ENCODE measurements around the gene ATP1A1. TPM values are rescaled to one million over a fixed set of nuclear protein-coding genes. Genes with fewer than 3 reads are reported as not detected.

The ATP1A1 gene
- total RNA-seq, 4 donors from 2014 or later = 770 to 1,450 (median 1,316) TPM

DNA sequence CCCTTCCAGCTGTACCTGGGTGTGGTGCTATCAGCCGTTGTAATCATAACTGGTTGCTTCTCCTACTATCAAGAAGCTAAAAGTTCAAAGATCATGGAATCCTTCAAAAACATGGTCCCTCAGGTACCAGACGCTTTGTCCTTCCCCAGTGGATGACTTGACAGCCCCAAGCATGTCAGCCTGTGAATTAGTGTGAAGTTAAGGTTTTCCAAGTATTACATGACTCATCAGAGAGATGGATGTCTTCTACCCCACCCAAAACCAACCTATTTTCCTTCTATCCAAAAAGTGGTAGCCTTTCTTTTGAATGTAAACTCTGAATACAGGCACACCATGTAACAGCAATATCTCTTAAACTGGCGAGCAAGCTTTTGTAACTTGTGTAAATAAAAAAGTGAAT, 15.1 kb downstream of the ATP1A1 start:
- TF ChIP-seq, protein P1, sequence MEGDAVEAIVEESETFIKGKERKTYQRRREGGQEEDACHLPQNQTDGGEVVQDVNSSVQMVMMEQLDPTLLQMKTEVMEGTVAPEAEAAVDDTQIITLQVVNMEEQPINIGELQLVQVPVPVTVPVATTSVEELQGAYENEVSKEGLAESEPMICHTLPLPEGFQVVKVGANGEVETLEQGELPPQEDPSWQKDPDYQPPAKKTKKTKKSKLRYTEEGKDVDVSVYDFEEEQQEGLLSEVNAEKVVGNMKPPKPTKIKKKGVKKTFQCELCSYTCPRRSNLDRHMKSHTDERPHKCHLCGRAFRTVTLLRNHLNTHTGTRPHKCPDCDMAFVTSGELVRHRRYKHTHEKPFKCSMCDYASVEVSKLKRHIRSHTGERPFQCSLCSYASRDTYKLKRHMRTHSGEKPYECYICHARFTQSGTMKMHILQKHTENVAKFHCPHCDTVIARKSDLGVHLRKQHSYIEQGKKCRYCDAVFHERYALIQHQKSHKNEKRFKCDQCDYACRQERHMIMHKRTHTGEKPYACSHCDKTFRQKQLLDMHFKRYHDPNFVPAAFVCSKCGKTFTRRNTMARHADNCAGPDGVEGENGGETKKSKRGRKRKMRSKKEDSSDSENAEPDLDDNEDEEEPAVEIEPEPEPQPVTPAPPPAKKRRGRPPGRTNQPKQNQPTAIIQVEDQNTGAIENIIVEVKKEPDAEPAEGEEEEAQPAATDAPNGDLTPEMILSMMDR (IDR thresholded peaks at IDR 0.05) = no peak
- no peak for TF ChIP-seq POLR2A (IDR thresholded peaks at IDR 0.05)
- H3K27me3 ChIP-seq = no peaks in the 10 kb centered on the region
- H3K27ac ChIP-seq = peak overlapping the region in 2 of 3 donors; percentile 27 to 75
- no peak for DNase-seq
- intact Hi-C loops (cut with DNase I) = no loop called here
- H3K4me1 ChIP-seq = peaks cover 42 to 46% of the 10 kb centered on the region in 2 donors
- no peak overlapping the region for H3K4me3 ChIP-seq (replicated peaks in 1 of 3)
- no peaks in the 10 kb centered on the region for H3K9me3 ChIP-seq
- H3K36me3 ChIP-seq = peaks cover 74 to 75% of the 10 kb centered on the region in 2 donors
- WGBS, 2 donors = 89 to 93% methylated on average over 3 of the region's 3 CpGs

DNA sequence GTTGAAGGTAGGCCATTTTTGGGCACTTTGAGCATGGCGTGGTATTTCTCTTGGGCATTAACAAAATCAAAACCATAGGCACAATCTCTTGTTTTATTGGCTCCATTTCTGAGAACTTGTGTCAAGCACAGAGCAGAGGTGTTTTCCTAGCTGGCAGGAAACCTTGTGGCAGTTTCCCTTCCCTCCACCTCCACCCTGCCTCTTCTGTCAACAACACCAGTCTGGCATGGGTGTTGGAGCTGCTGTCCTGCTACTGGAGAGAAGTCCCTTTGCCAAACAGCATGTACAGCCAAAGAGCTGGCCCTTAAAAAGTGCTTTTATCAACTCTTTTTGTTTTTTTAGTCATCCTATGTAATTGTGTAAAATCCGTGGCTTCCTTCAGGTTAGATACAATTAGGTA, 16.0 kb downstream of the ATP1A1 start:
- H3K4me1 ChIP-seq = peaks cover 33 to 38% of the 10 kb centered on the region in 2 donors
- no peaks in the 10 kb centered on the region for H3K9me3 ChIP-seq
- intact Hi-C loops (cut with DNase I) = no loop called here
- 57 to 63% methylated on average over 2 of the region's 2 CpGs for WGBS, 2 donors
- no peaks in the 10 kb centered on the region for H3K27me3 ChIP-seq
- TF ChIP-seq, protein P1 (IDR thresholded peaks at IDR 0.05) = no peak
- TF ChIP-seq POLR2A (IDR thresholded peaks at IDR 0.05) = no peak
- peak overlapping the region in 2 of 3 donors; percentile 27 to 75 for H3K27ac ChIP-seq
- DNase-seq = peak in 1 of 2 donors; percentile 34
- no peak overlapping the region for H3K4me3 ChIP-seq (replicated peaks in 1 of 3)
- H3K36me3 ChIP-seq = peaks cover 83% of the 10 kb centered on the region in 2 donors

DNA sequence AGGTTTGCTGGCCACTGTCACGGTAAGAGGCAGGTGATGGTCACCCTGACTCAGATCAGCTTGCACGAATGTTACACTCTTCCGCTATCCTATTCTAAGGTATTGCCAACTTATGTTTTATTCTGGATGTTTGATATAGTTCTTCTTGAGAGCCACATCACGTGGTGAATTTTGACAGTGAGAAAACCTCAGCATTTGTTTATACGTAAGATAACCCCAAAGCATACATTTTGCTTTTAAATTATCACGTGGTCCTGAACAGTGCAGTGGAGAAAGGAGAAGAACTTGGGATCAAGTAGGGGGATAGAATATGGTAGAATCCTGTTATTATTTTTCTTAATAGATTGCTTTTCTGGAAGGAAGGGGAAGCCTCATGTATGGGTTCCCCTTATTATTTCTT, 16.6 kb downstream of the ATP1A1 start:
- H3K27ac ChIP-seq = peak overlapping the region in 1 of 3 donors; percentile 75
- DNase-seq = no peak
- intact Hi-C loops (cut with DNase I) = no loop called here

DNA sequence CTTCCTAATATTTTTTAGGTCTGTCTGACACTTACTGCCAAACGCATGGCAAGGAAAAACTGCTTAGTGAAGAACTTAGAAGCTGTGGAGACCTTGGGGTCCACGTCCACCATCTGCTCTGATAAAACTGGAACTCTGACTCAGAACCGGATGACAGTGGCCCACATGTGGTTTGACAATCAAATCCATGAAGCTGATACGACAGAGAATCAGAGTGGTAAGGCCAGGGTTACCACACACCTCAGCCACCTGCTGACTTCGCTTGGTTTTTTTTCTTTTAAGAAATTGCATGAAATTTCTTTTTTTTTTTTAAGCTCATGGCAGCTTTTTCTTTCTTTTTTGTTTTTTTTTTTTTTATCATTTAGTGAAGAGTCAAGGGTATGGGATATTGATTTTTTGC, 17.2 kb downstream of the ATP1A1 start:
- no peak overlapping the region for H3K4me3 ChIP-seq (replicated peaks in 1 of 3)
- H3K9me3 ChIP-seq = no peaks in the 10 kb centered on the region
- H3K27ac ChIP-seq = peak overlapping the region in 1 of 3 donors; percentile 13
- no peak for DNase-seq
- no peak for TF ChIP-seq POLR2A (IDR thresholded peaks at IDR 0.05)
- TF ChIP-seq, protein P1 (IDR thresholded peaks at IDR 0.05) = no peak
- WGBS, 2 donors = 91 to 92% methylated on average over 5 of the region's 5 CpGs
- peaks cover 21 to 26% of the 10 kb centered on the region in 2 donors for H3K4me1 ChIP-seq
- intact Hi-C loops (cut with DNase I) = no loop called here
- no peaks in the 10 kb centered on the region for H3K27me3 ChIP-seq
- H3K36me3 ChIP-seq = peaks cover 87 to 90% of the 10 kb centered on the region in 2 donors

More for the DNA sequence above, 16.6 kb downstream of the ATP1A1 start:
- H3K36me3 ChIP-seq = peaks cover 87 to 89% of the 10 kb centered on the region in 2 donors
- TF ChIP-seq, protein P1 (IDR thresholded peaks at IDR 0.05) = no peak
- no peak for TF ChIP-seq POLR2A (IDR thresholded peaks at IDR 0.05)
- no peaks in the 10 kb centered on the region for H3K9me3 ChIP-seq
- no peaks in the 10 kb centered on the region for H3K27me3 ChIP-seq
- no peak overlapping the region for H3K4me3 ChIP-seq (replicated peaks in 1 of 3)
- H3K4me1 ChIP-seq = peaks cover 26 to 31% of the 10 kb centered on the region in 2 donors
- WGBS, 2 donors = 93 to 95% methylated on average over 6 of the region's 6 CpGs

DNA sequence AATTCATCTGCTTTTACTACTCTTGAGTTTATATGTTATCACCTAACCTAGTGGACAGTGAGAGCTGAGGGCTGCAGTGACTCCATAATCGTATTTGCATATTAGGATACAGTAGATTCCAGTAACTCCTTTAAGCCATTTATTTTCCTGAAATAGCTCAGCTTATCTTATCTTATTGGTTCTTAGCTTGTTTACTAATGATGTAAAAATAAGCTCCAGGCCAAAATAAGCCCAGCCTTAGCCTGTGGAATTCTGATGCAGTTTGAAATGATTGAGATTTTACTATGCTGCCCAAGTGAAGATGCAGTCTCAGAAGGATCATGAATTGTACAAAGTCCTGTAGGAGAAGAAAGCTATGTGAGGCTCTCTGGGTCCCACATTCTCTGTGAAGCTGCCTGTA, 18.1 kb downstream of the ATP1A1 start:
- TF ChIP-seq, protein P1 (IDR thresholded peaks at IDR 0.05) = no peak
- TF ChIP-seq POLR2A (IDR thresholded peaks at IDR 0.05) = no peak
- Histone ChIP-seq H3K4me3 (replicated peaks in 1 of 3) (no peak overlapping the region), H3K9me3 (no peaks in the 10 kb centered on the region), H3K36me3 (peaks cover 91 to 93% of the 10 kb centered on the region in 2 donors), H3K4me1 (peaks cover 16 to 19% of the 10 kb centered on the region in 2 donors), H3K27me3 (no peaks in the 10 kb centered on the region), H3K27ac (peak overlapping the region in 1 of 3 donors; percentile 29)
- WGBS, 2 donors = 77 to 91% methylated on average over 1 of the region's 1 CpG
- intact Hi-C loops (cut with DNase I) = no loop called here
- DNase-seq = no peak
